Mesenchymal stem cell (in vitro differentiated cells and primary cell): ENCODE results near the gene PKIG.

Source experiments
- DNase-seq: peaks from one replicate; pipeline ENCODE4 v3.0.0-alpha.2; 2013
- H2AFZ ChIP-seq: one replicate; pipeline ENCODE4 v1.6.1; 2013; ENCODE audit warnings: low read depth, mild to moderate bottlenecking, control low read depth, inconsistent platforms, low read length, moderate library complexity
- H2AK5ac ChIP-seq: 2 replicates; pipeline ENCODE4 v1.6.1; 2013; ENCODE audit warnings: low read length, moderate library complexity, mild to moderate bottlenecking, inconsistent platforms; ENCODE audit not compliant: severe bottlenecking
- H2BK120ac ChIP-seq: one replicate; pipeline ENCODE4 v1.6.1; 2013; ENCODE audit warnings: low read depth, mild to moderate bottlenecking, inconsistent platforms, low read length, moderate library complexity
- H2BK12ac ChIP-seq, 2 experiments: one replicate each; pipeline ENCODE4 v1.6.1; 2013; ENCODE audit warnings: inconsistent platforms in 2 of 2, low read length in 2 of 2, mild to moderate bottlenecking in 2 of 2, moderate library complexity in 2 of 2, control low read depth in 1 of 2
- H2BK15ac ChIP-seq: one replicate; pipeline ENCODE4 v1.6.1; 2013; ENCODE audit warnings: mild to moderate bottlenecking, low read depth, inconsistent platforms; ENCODE audit not compliant: poor library complexity, severe bottlenecking
- H2BK5ac ChIP-seq: 2 replicates; pipeline ENCODE4 v1.6.1; 2013; ENCODE audit warnings: low read depth, mild to moderate bottlenecking, low read length, control low read depth, inconsistent platforms; ENCODE audit not compliant: poor library complexity, severe bottlenecking
- H3K14ac ChIP-seq, 2 experiments: one replicate each; pipeline ENCODE4 v1.6.1; 2013; ENCODE audit warnings: inconsistent platforms in 2 of 2, low read length in 2 of 2, control low read depth in 1 of 2, mild to moderate bottlenecking in 1 of 2, moderate library complexity in 1 of 2
- H3K18ac ChIP-seq, 2 experiments: one replicate each; pipeline ENCODE4 v1.6.1; 2013; ENCODE audit warnings: inconsistent platforms in 2 of 2, low read length in 2 of 2, control low read depth in 1 of 2, low read depth in 1 of 2, mild to moderate bottlenecking in 1 of 2
- H3K23ac ChIP-seq, 2 experiments: one replicate each; pipeline ENCODE4 v1.6.1; 2013; ENCODE audit warnings: inconsistent platforms in 2 of 2, low read length in 2 of 2, mild to moderate bottlenecking in 2 of 2, moderate library complexity in 2 of 2, control low read depth in 1 of 2
- H3K27ac ChIP-seq: 2 replicates; pipeline ENCODE4 v1.5.1; 2013; ENCODE audit warnings: mild to moderate bottlenecking, moderate library complexity, low read length, control low read depth, inconsistent platforms; ENCODE audit not compliant: poor library complexity, severe bottlenecking
- H3K27me3 ChIP-seq, 2 experiments: 2 replicates each; pipeline versions ENCODE4 v1.6.1 to v1.7.0; 2013; ENCODE audit warnings: low read length in 2 of 2, mild to moderate bottlenecking in 2 of 2, moderate library complexity in 2 of 2, control low read depth in 1 of 2, inconsistent platforms in 1 of 2; ENCODE audit not compliant: control insufficient read depth in 1 of 2, insufficient read depth in 1 of 2
- H3K36me3 ChIP-seq, 2 experiments: 2 replicates each; pipeline versions ENCODE4 v1.6.1 to v1.7.0; 2013; ENCODE audit warnings: low read length in 2 of 2, control low read depth in 1 of 2, inconsistent platforms in 1 of 2, low read depth in 1 of 2, mild to moderate bottlenecking in 1 of 2; ENCODE audit not compliant: insufficient read depth in 2 of 2, control insufficient read depth in 1 of 2
- H3K4ac ChIP-seq, 2 experiments: one replicate each; pipeline ENCODE4 v1.6.1; 2013; ENCODE audit warnings: inconsistent platforms in 2 of 2, low read length in 2 of 2, mild to moderate bottlenecking in 2 of 2, moderate library complexity in 2 of 2, control low read depth in 1 of 2, low read depth in 1 of 2
- H3K4me1 ChIP-seq: 2 replicates; pipeline ENCODE4 v1.6.1; 2013; ENCODE audit warnings: low read depth, low read length, control low read depth; ENCODE audit not compliant: control insufficient read depth, insufficient read depth
- H3K4me2 ChIP-seq: 2 replicates; pipeline ENCODE4 v1.6.1; 2013; ENCODE audit warnings: low read length, mild to moderate bottlenecking, inconsistent platforms; ENCODE audit not compliant: poor library complexity, severe bottlenecking
- H3K4me3 ChIP-seq, 2 experiments: 2 replicates each; pipeline versions ENCODE4 v1.5.1 to v1.7.0; 2013; ENCODE audit warnings: low read length in 2 of 2, mild to moderate bottlenecking in 2 of 2, control low read depth in 1 of 2, low read depth in 1 of 2; ENCODE audit not compliant: insufficient read depth in 1 of 2
- H3K79me1 ChIP-seq: replicated peaks from 2 replicates; pipeline ENCODE4 v1.6.1; 2013; ENCODE audit warnings: mild to moderate bottlenecking, control low read depth, low read length, inconsistent platforms; ENCODE audit not compliant: poor library complexity, severe bottlenecking
- H3K9ac ChIP-seq: 2 replicates; pipeline ENCODE4 v1.7.0; 2013; ENCODE audit warnings: mild to moderate bottlenecking, low read length, moderate library complexity
- H3K9me3 ChIP-seq: 2 replicates; pipeline ENCODE4 v1.7.0; 2013; ENCODE audit warnings: mild to moderate bottlenecking, low read length; ENCODE audit not compliant: control insufficient read depth
- H4K8ac ChIP-seq: one replicate; pipeline ENCODE4 v1.6.1; 2013; ENCODE audit warnings: inconsistent platforms, mild to moderate bottlenecking, low read length, moderate library complexity
- H4K91ac ChIP-seq: one replicate; pipeline ENCODE4 v1.6.1; 2013; ENCODE audit warnings: mild to moderate bottlenecking, low read length, inconsistent platforms
- WGBS: methylation state at CpG from one replicate; pipeline ENCODE4 v1.1.7; 2013; ENCODE audit warnings: mixed read lengths; 5-methylcytosine and 5-hydroxymethylcytosine counted together

Gene PKIG

DNA sequence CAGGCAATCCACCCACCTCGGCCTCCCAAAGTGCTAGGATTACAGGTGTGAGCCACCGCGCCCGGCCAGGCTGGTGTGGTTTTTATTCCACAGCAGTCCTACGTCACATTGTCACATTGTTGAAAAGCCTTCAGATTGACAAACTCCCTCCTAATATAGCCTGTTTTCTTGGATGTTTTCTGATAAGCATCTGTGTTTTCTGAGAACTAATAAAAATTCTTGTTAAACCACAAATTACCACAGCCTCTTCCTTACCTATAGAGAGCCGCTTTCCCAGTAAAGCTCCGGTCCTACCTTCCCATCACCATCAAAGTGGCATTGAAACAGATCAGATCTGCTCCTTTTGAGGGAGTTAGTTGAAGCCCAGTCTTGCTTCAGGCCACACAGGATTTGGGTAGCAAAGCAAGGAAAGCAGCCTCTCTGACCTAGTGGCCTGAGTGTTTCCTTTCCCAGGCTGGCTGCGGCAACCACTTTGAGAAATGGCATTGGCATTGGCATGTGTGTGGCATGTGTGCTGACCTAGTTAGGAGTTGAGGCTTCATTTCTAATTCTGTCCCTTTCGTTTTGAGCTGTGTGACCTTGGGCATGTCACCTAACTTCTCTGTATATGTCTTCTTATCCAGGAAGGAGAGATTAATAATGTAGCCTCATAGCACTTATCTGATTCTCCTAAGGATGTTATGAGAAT, 1.7 kb upstream of the PKIG start:
- Histone ChIP-seq H3K23ac (no peak overlapping the region), H3K9me3 (no peaks in the 10 kb centered on the region), H3K79me1 (peaks cover 12% of the 10 kb centered on the region), H3K14ac (peak overlapping the region in 1 of 2 experiments; percentile 1), H3K9ac (peak overlapping the region; percentile 94), H3K27ac (no peak overlapping the region), H3K27me3 (no peaks in the 10 kb centered on the region), H2BK120ac (no peak overlapping the region), H3K4me3 (no peak overlapping the region), H2BK5ac (no peak overlapping the region), H2AFZ (no peak overlapping the region), H2BK15ac (no peak overlapping the region), H3K4me2 (no peak overlapping the region), H3K4ac (no peak overlapping the region), H4K91ac (no peak overlapping the region), H2BK12ac (peak overlapping the region; percentile 33 to 55), H3K18ac (peak overlapping the region; percentile 46 to 79), H4K8ac (no peak overlapping the region), H3K4me1 (peaks cover 9% of the 10 kb centered on the region), H3K36me3 (peaks cover 0 to 10% of the 10 kb centered on the region in 2 experiments), H2AK5ac (no peak overlapping the region)
- peak; percentile 29 for DNase-seq
- 80% methylated on average over 7 of the region's 9 CpGs for WGBS

DNA sequence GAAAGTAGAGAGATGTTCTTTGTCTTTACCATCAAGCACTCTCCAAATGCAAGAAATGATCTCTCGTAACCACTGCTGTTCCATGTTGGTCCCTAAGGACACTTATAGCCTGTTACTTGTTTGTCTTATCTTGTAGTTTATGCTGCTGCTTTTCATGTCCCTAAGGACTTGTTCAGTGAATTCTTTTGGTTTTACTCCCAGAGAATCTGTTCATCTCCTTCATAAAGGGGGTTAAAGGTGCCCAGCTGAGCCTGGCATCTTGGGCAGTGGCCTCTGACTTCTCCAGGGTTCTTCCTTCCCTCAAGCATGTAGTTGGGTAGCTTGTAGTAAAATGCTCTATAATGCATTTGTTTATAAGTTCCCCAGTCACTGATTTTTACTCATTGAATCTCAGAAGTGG, 864 bp upstream of the PKIG start:
- Histone ChIP-seq H2BK5ac (no peak overlapping the region), H2BK12ac (peak overlapping the region in 1 of 2 experiments; percentile 70), H4K91ac (no peak overlapping the region), H3K4me3 (peak overlapping the region in 1 of 2 experiments; percentile 88), H3K27me3 (no peaks in the 10 kb centered on the region), H3K9ac (peak overlapping the region; percentile 94), H3K9me3 (no peaks in the 10 kb centered on the region), H3K79me1 (peaks cover 11% of the 10 kb centered on the region), H3K4me2 (no peak overlapping the region), H3K4ac (no peak overlapping the region), H2AK5ac (no peak overlapping the region), H3K23ac (no peak overlapping the region), H2BK15ac (no peak overlapping the region), H3K36me3 (peaks cover 0 to 17% of the 10 kb centered on the region in 2 experiments), H2AFZ (no peak overlapping the region), H2BK120ac (no peak overlapping the region), H3K18ac (peak overlapping the region in 1 of 2 experiments; percentile 23), H3K14ac (no peak overlapping the region), H3K27ac (no peak overlapping the region), H3K4me1 (peaks cover 8% of the 10 kb centered on the region), H4K8ac (no peak overlapping the region)
- DNase-seq: peak; percentile 66
- WGBS: no CpG with 5 or more reads among the region's 1 CpG

DNA sequence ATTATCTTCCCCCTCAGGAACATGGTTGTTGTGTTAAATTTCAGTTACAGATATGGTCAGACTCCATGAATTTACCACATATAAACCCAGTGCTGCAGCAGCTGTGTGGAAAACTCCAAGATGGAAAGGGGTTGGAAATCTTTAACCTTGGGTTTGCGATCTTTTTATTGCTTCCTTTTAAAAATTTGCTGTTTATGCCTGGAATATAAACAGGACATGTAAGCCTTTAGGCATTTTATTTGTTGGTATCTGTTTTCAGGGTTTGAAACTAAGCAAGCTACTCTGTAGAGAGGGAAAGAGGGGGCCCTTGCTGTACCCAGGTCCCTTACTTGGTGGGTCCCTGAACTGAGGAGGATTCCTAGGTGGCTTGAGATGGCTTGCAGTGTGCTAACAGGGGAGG, 778 bp downstream of the PKIG start:
- DNase-seq: peak; percentile 66
- H3K79me1 ChIP-seq: peaks cover 13% of the 10 kb centered on the region

DNA sequence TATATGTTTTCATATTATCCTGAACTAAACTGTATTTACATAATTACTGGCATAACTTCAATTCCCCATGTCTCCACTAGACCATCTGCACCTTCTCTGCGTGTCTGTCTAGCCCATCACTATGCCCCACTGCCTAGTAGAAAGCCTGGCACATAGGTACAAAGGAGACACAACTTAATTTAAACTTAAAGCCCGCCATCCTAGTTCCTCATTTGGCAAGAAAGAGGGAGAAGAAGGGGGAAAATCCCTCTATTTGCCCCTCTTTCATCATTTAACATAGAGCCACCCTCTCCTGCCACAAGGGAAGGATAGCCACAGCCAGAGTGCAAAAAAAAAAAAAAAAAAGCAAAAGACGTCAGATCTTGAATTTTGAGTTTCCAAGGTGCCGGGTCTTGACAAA, 1.8 kb downstream of the PKIG start:
- peak overlapping the region; percentile 94 for H3K9ac ChIP-seq
- H2BK12ac ChIP-seq: peak overlapping the region; percentile 11 to 34
- no peaks in the 10 kb centered on the region for H3K27me3 ChIP-seq
- H3K18ac ChIP-seq: no peak overlapping the region
- 93% methylated on average over 4 of the region's 4 CpGs for WGBS
- H3K27ac ChIP-seq: no peak overlapping the region
- no peak overlapping the region for H2BK15ac ChIP-seq
- H3K4ac ChIP-seq: no peak overlapping the region
- no peak overlapping the region for H4K8ac ChIP-seq
- H3K4me2 ChIP-seq: no peak overlapping the region
- no peaks in the 10 kb centered on the region for H3K9me3 ChIP-seq
- H3K23ac ChIP-seq: no peak overlapping the region
- no peak overlapping the region for H2BK5ac ChIP-seq
- DNase-seq: no peak
- peaks cover 0 to 27% of the 10 kb centered on the region in 2 experiments for H3K36me3 ChIP-seq
- H3K4me1 ChIP-seq: peaks cover 8% of the 10 kb centered on the region
- H2BK120ac ChIP-seq: no peak overlapping the region
- H2AK5ac ChIP-seq: no peak overlapping the region
- no peak overlapping the region for H3K14ac ChIP-seq
- H3K4me3 ChIP-seq: peak overlapping the region in 1 of 2 experiments; percentile 88
- H2AFZ ChIP-seq: no peak overlapping the region
- peaks cover 13% of the 10 kb centered on the region for H3K79me1 ChIP-seq
- H4K91ac ChIP-seq: no peak overlapping the region

More for the DNA sequence above, 778 bp downstream of the PKIG start:
- no peak overlapping the region for H2BK15ac ChIP-seq
- no peak overlapping the region for H3K4me2 ChIP-seq
- H3K27me3 ChIP-seq: no peaks in the 10 kb centered on the region
- H3K36me3 ChIP-seq: peaks cover 0 to 27% of the 10 kb centered on the region in 2 experiments
- H3K4ac ChIP-seq: peak overlapping the region in 1 of 2 experiments; percentile 85
- peak overlapping the region; percentile 58 for H4K91ac ChIP-seq
- H3K23ac ChIP-seq: no peak overlapping the region
- no peak overlapping the region for H3K14ac ChIP-seq
- H2BK5ac ChIP-seq: no peak overlapping the region
- H2AK5ac ChIP-seq: no peak overlapping the region
- peak overlapping the region; percentile 58 to 82 for H3K18ac ChIP-seq
- H2AFZ ChIP-seq: no peak overlapping the region
- H3K27ac ChIP-seq: no peak overlapping the region
- H3K4me1 ChIP-seq: peaks cover 8% of the 10 kb centered on the region
- H2BK12ac ChIP-seq: peak overlapping the region in 1 of 2 experiments; percentile 73
- H3K9me3 ChIP-seq: no peaks in the 10 kb centered on the region
- H4K8ac ChIP-seq: no peak overlapping the region
- H3K4me3 ChIP-seq: peak overlapping the region in 1 of 2 experiments; percentile 88
- H3K9ac ChIP-seq: peak overlapping the region; percentile 94
- no peak overlapping the region for H2BK120ac ChIP-seq
- 18% methylated on average over 1 of the region's 1 CpG for WGBS
